SH-SY5Y (cell line): Measurements from ENCODE around the gene SPIN2A.

Experiments used
- GATA2 ChIP-seq: IDR thresholded peaks from 2 replicates; pipeline ENCODE4 v1.6.1; 2011; ENCODE audit warnings: mild to moderate bottlenecking, low read depth, low read length
- GATA3 ChIP-seq: IDR thresholded peaks from 2 replicates; pipeline ENCODE4 v1.6.1; 2011; ENCODE audit warnings: low read depth, mild to moderate bottlenecking, low read length, moderate library complexity

GRCh38 chrX:57104406-57104805 is 32.8 kb downstream of the SPIN2A start:
- no peak for TF ChIP-seq GATA2
- TF ChIP-seq GATA3, result no peak
